Left forelimb (tissue), 1 donor: Measurements from ENCODE around the gene CLTCL1.

ENCODE experiments used
- DNase-seq: peaks from one replicate; pipeline ENCODE4 v3.0.0-alpha.2; 2018; ENCODE audit warnings: low spot score

Gene CLTCL1

DNA sequence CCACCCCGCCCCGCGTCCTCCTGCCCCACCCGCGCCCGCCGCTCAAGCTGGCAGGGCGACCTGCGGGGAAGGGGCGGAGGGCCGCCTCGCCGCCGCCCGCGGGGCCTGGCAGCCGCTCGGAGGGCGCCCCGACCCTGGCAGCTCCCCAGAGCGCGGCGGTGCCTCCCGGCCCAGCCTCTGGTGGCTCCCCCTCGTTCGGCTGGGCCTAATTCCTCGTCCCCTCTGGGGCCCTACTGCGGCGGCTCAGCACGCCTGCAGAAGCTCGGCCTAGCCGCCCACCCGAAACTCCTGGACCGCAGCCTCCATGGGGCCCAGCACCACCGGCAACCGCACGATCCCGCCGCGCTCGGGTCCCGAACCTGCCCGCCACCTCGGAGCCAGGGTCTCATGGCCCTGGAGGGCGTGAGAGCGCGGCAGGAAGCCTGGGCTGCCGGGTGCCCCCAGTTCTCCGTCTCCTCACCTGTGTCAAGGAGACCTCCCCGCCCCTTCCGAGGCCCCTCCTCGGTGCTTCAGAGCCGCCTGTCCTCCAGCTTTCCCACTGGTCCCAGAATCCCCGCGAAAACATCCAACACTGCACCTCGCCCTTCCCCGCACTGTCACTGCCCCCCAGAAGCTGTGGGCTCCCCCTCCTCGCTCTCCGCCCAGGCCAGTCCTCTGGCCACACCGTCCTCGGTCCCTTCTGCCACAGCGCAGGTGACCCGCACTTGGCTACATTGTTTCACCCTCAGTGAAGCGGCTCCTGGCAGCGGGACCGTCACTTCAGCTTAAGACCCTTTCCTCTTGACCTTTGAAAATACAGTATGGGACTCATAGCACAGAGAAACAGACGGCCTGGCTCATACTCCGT, 140.8 kb downstream of the CLTCL1 start:
- DNase-seq: no peak

DNA sequence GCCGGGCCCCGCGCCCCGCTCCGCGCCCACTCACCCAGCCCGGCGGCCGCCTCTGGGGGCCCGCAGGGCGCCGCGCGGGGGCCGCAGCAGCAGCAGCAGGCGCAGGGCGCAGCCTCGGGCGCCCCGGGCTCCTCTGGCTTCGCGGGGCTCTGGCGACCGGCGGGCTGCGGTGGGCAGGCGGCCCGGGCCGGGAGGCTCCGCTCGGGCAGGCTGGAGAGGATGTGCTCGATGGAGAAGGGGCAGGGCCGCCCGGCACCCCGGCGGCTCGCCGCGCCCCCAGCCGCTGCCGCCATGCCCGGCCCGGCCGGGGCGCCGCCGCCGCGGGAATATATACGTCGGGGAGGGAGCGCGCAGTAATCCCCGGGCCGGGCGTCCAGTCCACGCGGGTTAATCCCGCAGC, 141.5 kb downstream of the CLTCL1 start, which contains the start of gene GSC2:
TSS of gene GSC2 (minus strand) at position 302 of the 400 bp plus-strand sequence. CDS start at position 293, 9 bp downstream.
- DNase-seq: no peak

DNA sequence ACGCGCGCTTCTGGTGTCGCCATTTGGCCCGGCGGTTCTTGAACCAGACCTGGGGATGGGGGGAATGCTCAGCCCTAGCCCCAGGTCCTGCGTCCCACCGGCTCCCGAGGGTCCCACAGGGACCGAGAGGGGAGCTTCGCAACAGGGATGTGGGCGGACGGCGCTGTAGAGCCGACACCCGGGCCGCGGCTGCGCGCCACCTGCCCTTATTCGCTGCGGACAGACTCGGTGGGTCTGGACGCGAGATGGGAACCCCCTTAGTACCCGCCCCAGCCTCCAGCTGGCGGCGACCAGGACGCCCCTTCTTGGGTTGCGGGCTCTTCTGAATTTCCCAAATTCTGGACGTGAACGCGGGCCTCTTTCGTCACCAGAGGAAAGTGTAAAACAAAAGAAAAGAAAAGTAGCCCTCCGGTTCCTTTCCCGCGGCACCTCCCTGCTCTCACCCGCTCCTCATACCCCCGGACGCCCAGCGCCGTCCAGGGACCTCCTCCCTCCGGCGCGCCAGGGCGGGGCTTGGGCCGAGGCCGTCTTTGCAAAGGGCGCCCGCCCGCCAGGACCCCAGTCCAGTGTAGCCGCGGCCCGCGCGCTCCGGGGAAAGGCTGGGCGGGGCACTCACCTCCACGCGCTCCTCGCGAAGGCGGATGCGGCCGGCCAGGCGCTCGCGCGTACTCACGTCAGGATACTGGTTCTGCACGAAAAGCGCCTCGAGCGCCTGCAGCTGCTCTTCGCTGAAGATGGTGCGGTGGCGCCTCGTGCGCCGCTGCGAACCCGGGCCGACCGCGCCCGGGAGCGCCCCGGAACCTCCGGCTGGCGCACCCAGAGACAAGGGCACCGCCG, 142.3 kb downstream of the CLTCL1 start:
- no peak for DNase-seq

DNA sequence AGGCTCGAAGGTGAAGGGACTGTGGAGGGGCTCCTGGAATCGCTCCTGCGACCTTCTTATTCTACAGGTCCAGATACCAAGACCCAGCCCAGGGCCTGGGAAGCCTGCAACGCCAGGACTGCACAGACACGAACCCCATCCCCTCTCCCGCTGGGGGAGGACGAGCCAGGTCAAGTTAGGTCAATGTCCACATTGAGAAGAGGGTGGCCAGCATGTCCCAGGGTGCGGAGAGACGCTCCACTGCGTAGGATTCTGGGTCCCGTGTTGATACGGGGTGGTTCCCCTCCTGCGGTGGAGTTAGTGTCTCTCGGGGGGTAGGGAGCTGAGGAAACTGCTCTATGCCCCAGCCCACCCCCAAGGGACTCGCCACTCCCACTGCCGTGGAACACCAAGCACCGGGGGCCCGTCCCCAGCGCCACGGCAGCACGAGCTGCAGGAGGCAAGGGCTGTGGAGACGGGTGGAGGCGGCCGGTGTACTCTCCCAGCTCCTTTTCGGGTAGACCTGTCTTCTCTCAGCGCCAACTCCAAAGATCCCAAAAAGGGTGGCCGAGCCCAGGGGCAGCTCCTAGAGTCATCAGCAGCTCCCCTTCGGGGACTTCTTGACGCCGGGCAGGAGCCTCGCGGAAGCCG, 143.0 kb downstream of the CLTCL1 start:
- no peak for DNase-seq

DNA sequence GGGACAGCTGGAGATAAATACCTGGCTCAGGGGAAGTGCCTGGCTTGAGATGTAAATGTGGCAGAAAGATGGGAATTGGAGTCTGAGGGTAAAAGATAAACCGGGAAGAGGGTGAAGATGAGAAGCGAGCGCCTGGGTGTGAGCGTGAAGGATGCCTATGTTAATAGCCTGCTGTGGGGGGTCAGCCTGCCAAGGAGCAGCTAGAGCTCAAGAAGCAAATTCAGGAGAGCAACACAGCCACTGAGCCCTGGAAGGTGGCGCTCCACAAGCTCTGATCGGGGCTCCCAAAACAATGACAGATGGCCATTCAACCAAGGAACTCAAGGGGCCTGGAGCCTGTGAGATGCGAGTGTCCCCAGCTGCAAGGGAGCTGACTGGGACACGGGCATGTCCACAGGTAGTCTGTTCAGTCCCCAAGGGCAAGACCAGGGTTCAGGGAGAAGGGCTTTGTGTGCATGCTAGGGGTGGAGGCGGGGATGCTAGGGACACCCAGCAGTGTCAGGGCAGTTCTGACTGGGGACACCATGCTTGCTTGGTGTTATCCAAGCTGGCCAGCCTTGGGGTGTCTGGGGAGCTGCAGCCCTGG, 144.2 kb downstream of the CLTCL1 start:
- DNase-seq: no peak

DNA sequence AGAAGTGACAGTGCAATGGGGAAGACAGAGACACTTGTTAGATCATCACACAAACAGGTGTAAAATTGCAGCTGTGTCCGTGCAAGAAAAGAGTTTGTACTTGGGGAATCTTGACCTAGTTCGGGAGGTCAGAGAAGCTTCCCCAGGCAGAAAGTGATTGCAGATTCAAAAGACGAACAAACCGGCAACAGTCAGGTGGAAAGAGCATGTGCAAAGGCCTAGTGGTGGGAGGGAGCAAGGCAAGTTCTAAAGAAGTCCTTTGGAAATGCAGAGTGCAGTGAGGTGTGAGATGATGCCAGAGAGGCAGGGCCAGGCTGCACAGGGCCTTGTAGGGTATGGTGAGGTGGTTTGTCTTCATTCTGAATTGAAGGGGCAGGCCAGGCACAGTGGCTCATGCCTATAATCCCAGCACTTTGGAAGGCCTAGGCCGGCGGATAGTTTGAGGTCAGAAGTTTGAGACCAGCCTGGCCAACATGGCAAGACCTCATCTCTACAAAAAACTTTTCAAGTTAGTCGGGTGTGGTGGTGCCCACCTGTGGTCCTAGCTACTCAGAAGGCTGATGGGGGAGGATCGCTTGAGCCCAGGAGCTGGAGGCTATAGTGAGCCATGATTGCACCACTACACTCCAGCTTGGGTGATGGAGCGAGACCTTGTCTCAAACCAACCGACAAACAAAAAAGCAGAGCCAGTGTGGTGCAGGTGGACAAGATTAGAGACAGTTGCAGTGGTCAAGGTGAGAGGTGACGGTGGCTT, 145.1 kb downstream of the CLTCL1 start:
- DNase-seq: no peak

DNA sequence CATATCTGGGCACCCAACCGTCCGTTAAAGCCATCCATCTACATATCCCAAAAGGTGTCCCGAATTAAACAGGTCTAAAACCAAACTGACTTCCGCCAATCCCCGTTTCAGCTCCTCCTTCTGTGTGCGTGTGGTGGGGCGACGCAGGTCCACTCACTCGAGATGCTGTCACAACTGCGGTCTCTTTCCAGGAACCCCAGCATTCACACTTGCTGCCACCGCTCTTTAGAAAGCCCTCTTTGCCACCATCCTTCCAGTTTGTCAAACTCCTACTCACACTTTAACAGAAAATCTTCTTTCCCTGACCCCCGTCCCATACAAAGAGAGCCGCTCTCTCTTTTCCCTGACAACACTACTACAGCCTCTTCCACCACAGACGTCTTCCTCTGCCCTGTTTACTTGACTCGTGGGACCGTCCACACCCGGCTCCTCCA, 147.5 kb downstream of the CLTCL1 start:
- no peak for DNase-seq

DNA sequence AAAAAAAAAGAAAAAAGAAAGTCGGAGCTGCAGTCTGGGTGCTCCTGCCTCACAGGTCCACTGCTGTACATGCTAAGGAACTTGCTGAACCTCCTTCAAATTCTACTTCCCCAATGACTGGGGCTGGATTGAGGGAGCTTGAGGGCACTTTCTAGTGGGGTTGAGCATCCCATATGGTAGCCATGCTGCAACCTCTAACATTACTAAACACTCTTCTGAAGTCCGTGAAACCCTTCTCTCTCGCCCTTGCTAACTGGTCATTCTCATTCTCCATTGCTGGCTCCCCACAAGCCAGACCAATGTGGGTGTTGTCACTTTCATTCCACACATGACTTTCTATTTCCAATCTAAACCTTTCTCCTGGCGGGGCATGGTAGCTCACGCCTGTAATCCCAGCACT, 148.3 kb downstream of the CLTCL1 start:
- DNase-seq: no peak

DNA sequence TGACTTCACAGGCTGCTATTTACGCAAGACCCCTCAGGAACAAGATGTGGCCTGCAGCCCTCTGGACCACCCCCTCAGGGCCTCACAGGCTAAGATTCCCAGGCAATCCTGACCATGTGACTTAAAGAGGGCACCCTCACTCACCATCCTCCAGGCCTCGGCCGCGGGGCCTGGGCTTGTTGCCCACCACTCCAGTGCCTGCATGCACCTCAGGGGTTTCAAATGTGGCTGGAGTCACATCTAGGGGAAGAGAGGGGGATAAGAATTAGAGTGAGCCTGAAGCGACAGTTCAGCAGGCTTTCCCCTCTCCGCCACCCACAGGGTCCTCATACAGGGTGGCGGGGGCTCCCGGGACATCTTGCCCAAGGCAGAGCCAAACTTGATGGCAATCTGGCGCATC, 149.1 kb downstream of the CLTCL1 start:
- no peak for DNase-seq

DNA sequence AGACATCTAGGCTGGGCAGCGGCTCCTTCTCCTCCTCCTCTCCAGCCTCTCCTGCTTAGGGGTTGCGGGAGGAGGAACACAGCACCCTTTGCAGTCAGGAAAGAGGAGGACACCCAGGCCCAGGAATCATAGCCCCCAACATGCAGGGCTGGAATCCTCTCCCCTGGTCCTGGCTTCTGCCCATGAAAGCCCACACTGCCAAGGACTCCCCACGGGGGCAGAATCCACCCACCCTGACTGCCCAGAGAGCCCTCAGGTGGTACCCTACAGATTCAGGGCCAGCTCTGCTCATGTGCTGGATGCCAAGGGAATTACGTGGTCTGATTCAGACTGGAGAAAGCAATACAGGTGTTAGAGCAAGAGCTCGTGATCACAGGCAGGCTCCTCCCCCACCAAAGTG, 151.5 kb downstream of the CLTCL1 start:
- no peak for DNase-seq

DNA sequence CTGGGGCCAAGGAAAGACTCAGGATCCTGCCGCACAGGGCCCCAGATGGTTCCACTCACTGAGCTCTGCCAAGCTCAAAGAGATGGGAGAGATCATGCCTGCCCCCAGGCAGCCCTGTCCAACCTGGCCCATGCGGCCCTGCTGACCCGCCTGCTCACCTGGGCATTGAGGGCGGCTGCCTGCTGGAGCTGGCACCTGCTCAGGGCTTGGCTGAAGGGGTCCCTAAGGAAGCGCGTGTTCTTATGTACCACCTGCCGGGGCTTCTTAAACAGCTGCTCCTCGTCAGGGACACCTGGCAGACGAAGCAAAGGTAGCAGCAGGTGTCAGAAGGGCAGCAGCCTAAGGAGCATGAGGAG, 152.5 kb downstream of the CLTCL1 start:
- no peak for DNase-seq

DNA sequence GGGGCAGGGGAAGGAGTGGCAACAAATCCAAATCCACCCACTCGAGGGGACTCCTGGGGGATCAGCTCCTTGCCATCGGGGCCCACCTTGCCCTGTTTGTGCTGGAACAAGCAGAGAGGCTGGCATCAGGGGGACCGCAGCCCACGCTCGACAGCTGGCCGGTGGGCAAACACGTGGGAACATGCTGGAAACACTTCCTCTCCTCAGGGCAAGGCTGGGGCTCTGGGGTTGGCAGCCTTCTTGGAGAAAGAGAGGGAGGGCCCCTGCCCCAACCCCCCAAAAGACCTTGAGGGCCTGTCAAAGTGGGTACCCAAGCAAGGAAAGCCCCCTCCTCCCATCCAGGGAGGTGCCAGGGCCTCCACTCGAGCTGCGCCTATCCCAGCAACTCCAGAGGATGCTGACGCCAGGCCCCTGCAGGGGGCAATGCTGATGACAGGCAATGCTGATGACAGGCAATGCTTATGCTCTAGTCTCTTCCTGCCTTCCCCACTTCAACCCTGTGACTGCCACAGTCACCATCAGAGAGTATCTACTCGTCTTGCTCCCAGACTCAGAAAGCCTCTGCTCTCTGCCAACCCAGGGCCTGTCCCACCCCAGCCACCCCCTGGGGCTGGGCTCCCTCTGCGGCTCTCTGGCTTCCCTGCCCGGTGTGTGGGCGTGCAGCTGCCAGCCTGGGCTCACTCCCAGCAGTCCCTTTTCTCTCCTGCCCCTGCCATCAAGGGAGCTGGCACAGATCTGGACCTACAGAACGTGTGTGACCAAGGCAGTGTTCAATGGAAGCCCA, 153.1 kb downstream of the CLTCL1 start:
- DNase-seq: no peak

DNA sequence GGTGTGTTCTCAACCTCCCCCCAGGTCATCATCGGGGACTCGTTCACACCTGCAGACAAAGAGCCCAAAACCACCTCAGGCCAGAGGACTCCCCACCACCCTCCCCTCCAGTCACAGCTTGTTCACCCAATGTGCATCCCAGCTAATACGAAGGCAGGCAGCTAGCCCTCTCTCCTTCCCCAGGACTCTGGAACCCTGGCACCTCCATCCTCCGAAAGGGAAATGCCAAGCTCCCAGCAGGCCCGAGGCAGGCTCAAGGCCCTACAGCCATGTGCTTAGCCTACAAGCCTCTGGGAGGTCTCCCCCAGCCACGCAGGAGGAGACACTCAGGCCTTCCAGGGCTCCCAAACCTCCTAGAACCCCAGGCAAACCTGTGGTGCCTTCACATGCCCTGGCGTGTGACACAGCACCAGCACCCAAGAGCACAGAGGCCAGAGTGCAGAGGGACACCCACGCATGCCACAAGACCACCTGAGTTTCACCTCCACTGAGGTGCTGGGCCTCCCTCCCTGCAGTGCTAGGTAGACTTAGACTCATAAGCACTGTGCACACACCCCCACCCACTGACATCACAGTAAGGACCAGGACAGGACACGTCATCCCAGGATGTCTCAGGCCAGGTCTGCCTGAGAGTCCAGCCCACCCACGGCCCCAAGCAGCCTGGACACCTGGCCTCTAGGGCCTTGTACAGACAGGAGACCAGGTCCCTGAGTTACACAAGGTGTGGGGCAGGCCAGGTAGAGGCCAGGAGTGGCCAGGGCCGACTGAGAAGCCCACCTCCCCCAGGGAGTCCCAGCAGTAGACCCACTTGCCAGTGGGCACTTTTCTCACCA, 153.9 kb downstream of the CLTCL1 start:
- no peak for DNase-seq

DNA sequence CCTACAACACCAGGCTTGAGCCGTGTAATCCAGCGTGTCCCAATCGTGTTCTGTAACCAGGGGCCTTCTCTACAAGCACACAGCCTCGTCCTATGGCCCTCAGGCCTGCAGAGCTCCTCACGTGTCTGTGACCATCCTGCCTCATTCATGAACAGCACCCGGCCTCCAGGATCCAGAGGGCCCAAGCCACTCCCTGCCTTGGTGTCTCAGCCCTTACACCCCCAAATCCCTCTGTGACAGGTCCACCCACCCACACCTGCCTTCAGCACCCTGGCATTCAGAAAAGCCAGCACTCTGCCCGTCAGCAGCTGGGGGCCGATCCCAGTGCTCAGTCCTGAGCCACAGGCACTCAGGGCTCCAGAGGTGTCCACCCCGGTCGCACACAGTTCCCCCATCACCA, 154.6 kb downstream of the CLTCL1 start:
- DNase-seq: no peak

DNA sequence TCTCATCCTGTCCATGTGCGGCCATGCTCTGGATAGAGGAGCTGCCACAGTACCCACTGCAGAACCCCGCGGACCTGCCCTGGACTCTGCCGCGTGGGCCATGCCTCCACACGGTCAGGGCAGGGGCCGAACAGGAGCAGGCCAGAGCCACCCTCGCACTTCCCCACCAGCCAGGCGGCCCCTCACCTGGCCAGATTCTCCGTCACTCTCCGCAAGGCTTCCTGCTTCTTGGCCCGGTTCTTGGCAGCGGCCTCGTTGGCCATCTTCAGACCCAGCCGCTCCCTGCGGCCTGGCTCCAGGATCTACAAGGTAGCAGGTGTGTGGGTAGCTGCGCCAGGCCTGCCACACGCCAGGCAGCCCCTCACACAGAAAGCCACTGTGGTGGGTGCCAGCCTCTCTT, 156.6 kb downstream of the CLTCL1 start:
- no peak for DNase-seq

DNA sequence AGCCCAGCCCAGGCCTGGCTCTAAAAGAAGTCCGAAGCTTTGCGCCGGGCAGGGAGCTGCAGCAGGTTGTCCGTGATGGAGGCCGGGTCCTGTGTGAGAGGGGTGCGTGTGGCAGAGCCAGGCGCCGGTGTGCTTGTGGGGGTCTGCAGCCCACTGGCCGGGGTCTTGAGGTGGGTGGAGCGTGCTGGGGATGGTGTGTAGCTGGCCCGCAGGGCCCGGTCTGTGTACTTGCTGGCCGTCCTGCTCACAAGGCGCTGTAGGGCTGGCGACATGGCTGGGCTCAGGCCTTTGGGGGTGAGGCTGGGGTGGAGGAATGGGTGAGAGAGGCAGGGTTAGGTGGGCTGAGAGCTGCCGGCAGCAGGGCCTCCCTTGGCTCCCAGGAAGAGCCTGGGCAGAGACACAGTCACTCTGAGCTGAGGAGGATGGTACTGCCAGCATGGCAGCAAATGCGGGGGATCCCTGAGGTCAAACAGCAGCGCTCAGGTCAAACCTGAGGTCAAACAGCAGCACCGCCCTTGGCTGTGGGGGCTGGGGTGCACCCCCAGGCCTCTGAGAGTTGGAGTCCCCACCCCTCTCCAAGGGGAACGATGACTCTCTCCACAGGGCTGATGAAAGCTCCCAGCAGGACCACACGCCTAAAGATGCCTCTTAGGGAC, 157.2 kb downstream of the CLTCL1 start:
- DNase-seq: no peak

DNA sequence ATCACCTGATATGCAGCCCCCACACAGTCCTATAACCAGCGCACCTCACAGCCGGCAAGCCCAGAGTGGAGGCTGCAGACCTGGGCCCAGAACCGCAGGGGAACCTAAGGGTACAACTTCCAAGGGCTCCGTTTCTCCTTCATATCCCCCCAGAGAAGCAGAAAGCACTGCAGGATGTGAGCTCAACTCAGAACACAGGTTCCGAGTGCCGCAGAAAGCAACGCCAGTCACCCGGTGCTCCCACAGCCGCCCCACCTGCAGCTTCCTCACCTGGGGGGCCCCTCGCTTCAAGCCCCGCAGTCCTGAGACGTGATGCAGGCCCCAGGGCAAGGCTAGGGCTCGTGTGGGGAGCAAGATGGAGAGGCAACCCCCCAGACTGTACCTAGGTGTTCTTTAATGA, 158.0 kb downstream of the CLTCL1 start:
- DNase-seq: no peak

DNA sequence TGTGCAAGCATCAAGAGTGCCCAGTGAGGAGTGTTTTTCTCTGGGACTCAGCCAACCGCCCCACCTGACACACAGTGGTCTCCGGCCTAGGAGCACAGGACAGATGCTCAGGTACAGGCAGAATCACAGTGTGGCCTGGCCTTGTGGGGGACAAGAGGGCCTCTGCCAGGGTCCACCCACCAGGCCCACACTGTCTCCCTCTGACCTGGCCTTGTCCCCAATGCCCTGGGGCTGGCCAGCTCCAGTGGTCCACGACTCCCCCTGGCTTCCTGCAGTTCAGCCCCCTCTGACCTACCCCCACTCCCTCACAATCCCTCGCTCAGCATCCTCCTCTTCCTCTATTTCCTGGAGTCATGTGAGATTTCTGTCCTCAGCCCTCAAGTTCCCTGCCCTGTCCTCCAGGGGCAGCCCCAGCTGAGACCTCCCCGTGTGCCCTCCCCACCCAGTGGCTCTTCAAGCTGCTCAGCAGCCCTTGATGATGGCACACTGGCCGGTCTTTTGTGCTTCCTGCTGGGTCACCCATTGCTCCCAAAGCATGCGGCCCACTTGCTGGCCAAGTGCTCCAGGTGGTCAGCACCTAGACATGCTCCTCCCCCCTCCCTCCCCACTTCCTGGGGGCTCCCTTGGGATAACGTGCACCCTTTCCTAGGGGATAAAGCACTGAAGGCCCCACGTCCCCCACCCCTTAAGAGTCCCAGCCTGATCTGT, 158.7 kb downstream of the CLTCL1 start:
- DNase-seq: no peak

DNA sequence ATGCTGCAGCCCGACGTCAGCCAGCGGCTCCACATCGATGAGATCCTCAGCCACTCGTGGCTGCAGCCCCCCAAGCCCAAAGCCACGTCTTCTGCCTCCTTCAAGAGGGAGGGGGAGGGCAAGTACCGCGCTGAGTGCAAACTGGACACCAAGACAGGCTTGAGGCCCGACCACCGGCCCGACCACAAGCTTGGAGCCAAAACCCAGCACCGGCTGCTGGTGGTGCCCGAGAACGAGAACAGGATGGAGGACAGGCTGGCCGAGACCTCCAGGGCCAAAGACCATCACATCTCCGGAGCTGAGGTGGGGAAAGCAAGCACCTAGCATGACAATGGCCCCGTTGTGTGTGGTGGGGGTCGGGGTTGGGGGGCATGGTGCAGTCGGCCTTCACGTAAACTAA, 159.4 kb downstream of the CLTCL1 start:
- no peak for DNase-seq
